Measurements from ENCODE around the gene CEACAM8. TPM values are rescaled to one million over a fixed set of nuclear protein-coding genes. Genes with fewer than 3 reads are reported as not detected.

The CEACAM8 gene
- total RNA-seq, 1 experiment from 2014 or later: not detected

- Histone ChIP-seq H2BK15ac (ENCODE audit: low read depth, low read length) (no peak overlapping the region), H4K8ac (replicated peaks; ENCODE audit: insufficient read length, low read depth, low read length) (no peak overlapping the region), H3T11ph (ENCODE audit: low read length) (no peak overlapping the region), H3K27ac (ENCODE audit: insufficient read length, low read depth, low read length) (no peak overlapping the region), H4K20me1 (ENCODE audit: control insufficient read depth, insufficient read depth, insufficient read length) (no peaks in the 10 kb centered on the region), H3K4me2 (ENCODE audit: insufficient read depth, insufficient read length, low read length) (no peak overlapping the region), H2AFZ (ENCODE audit: low read length) (no peak overlapping the region), H3K23me2 (ENCODE audit: insufficient read length, low read depth, low read length, poor library complexity, severe bottlenecking) (no peaks in the 10 kb centered on the region), H2BK120ac (ENCODE audit: low read depth, low read length, poor library complexity, severe bottlenecking) (no peak overlapping the region), H3K9me3 (ENCODE audit: control insufficient read depth, low read depth, low read length) (no peaks in the 10 kb centered on the region), H4K5ac (ENCODE audit: insufficient read length, low read depth, low read length) (no peak overlapping the region), H3K79me1 (ENCODE audit: insufficient read depth, low read depth, low read length, poor library complexity, severe bottlenecking) (no peaks in the 10 kb centered on the region), H2AK5ac (ENCODE audit: insufficient read length, low read length) (no peak overlapping the region), H3K14ac (ENCODE audit: insufficient read depth, low read length) (no peak overlapping the region), H3K79me2 (ENCODE audit: insufficient read depth, low read length) (no peaks in the 10 kb centered on the region), H3K23ac (ENCODE audit: insufficient read length, low read depth, low read length) (no peak overlapping the region), H4K91ac (ENCODE audit: insufficient read length, low read depth, low read length) (no peak overlapping the region), H2BK20ac (ENCODE audit: low read depth, low read length, poor library complexity, severe bottlenecking) (no peak overlapping the region), H3K27me3 (ENCODE audit: insufficient read depth, low read length) (no peaks in the 10 kb centered on the region), H3K56ac (ENCODE audit: insufficient read length, low read depth, low read length) (no peak overlapping the region), H3K18ac (ENCODE audit: insufficient read length, low read depth, low read length) (no peak overlapping the region), H3K9ac (ENCODE audit: extremely low read depth, insufficient read length, low read length) (no peak overlapping the region), H3K4me1 (ENCODE audit: insufficient read depth, low read length) (peaks cover 3% of the 10 kb centered on the region; the same call in 1 of the 2 replicates), H3K4ac (ENCODE audit: low read depth, low read length) (no peak overlapping the region), H2BK12ac (ENCODE audit: insufficient read length, low read depth, low read length) (no peak overlapping the region), H2BK5ac (ENCODE audit: insufficient read length, low read length) (no peak overlapping the region)
- H3K27ac Mint-ChIP-seq: peak overlapping the region in 1 of 3 experiments; percentile 86; a peak in 1 of 7 replicates
- WGBS (ENCODE audit: extremely low coverage, insufficient read length, low lambda C conversion rate): no CpG with 5 or more reads among the region's 5 CpGs
- TF ChIP-seq CTCF (conservative IDR thresholded peaks at IDR 0.05): no peak
- peaks cover 39 to 42% of the 10 kb centered on the region in 2 experiments for H3K4me1 Mint-ChIP-seq
- DNase-seq: peak; percentile 35
- peaks cover 4 to 17% (median 12%) of the 10 kb centered on the region in 3 experiments; a peak in 6 of 7 replicates for H3K36me3 Mint-ChIP-seq (ENCODE audit: insufficient read depth in 1 of 3, low read depth in 3 of 3)
- H3K27me3 Mint-ChIP-seq (ENCODE audit: low read depth): peaks cover 19% of the 10 kb centered on the region
- H3K4me3 Mint-ChIP-seq: no peak overlapping the region
- H3K9me3 Mint-ChIP-seq: peaks cover 15 to 22% of the 10 kb centered on the region in 2 experiments
Observed at GRCh38 chr19:42555317-42555716, 39.4 kb downstream of the CEACAM8 start.

All from H9 (cell line).